Vagina (tissue), 2 donors: ENCODE measurements around the gene SON.

Experiments
- CTCF ChIP-seq, 3 experiments: fragments of 450-650 bp in 2 of 3; fragments of 200-600 bp in 1 of 3; sonication (generic) in 1 of 3; IDR thresholded peaks; one replicate each; pipeline ENCODE4 v1.5.1; 2017 to 2019; ENCODE audit warnings: antibody characterized with exemption in 3 of 3, mild to moderate bottlenecking in 2 of 3, moderate library complexity in 2 of 3
- POLR2A ChIP-seq, 2 donors: fragments of 450-650 bp; IDR thresholded peaks; one replicate each; pipeline ENCODE4 v1.6.1; 2017; ENCODE audit warnings: antibody characterized with exemption in 2 of 2, mild to moderate bottlenecking in 2 of 2, moderate library complexity in 2 of 2
- POLR2AphosphoS5 ChIP-seq, 2 donors: sonication (generic); formaldehyde crosslinking; IDR thresholded peaks; one replicate each; pipeline ENCODE4 v1.9.0; 2017; ENCODE audit warnings: antibody characterized with exemption in 2 of 2, mild to moderate bottlenecking in 2 of 2, low read depth in 1 of 2; ENCODE audit not compliant: insufficient read depth in 1 of 2

DNA sequence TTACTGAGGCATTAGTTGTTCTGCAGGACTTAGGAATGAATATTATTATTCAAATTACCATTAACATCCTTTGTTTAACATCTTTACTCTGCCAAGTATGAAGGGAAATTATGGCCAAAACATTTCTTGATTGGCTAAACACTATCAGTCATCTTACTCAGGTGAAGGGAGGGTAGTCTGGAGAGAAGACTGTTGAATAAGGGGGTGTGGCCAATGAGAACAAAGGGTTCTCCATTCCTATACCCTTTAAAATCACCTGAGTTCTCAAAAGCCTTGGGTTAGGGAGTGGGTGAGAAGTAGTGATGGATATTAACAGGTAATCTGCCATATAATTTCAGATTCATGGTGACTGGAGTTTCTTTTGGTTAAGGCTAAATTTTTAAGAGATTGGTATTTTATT is 79.4 kb downstream of the SON start:
- TF ChIP-seq CTCF (IDR thresholded peaks at IDR 0.05) = no peak
- no peak for TF ChIP-seq POLR2A (IDR thresholded peaks at IDR 0.05)
- no peak for TF ChIP-seq POLR2AphosphoS5 (IDR thresholded peaks at IDR 0.05; ENCODE audit: insufficient read depth in 1 of 2, low read depth in 1 of 2)
